ENCODE data around the gene MEGF11. TPM values are rescaled to one million over a fixed set of nuclear protein-coding genes. Genes with fewer than 3 reads are reported as not detected.

The MEGF11 gene
- 0.94 TPM for polyA plus RNA-seq (2013, experiment 1 of 2)
- polyA plus RNA-seq (2013, experiment 2 of 2), result 1.5 TPM

DNA sequence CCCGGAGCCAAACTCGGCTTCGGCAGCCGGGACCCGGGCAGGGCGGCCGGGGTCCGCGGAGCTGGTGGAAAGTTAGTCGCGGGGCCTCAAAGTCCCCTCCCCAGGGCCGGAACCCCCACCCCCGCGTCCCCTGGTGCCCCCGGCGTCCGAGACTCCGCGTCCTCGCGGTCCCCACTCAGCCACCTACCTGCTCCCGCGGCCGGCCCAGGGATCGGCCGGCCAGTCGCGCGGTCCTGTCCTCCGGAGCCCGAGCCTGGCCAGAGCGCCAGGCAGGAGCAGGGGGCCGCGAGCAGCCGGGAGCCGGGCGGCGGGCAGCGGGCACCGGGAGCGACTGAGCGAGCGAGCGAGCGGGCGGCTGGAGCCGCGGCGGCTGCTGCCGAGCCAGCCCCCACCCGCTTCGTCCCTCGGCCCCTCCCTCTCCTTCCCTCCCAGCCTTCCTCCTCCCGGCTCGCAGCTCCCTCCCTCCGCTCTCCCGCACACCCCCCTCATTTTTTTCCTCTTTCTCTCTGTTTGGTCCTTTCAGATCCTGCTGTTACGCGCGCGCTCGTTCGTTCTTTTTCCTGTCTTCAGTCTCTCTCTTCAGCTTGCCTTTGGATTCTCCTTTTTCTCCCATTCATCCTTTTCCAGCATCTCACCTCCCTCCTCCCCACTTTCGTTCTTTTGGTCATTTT lies at the start of gene MEGF11:
TSS of gene MEGF11 (minus strand) at position 333 of the 671 bp plus-strand sequence. CDS start 125,347 bp downstream, outside the sequence.
- H2AK5ac ChIP-seq (ENCODE audit: low read length), result no peak within 1 kb of the TSS
- H3K27ac ChIP-seq (ENCODE audit: low read depth, low read length), result no peak within 1 kb of the TSS
- no peak within 1 kb of the TSS for H2BK5ac ChIP-seq (ENCODE audit: low read length)
- DNase-seq, result peak; percentile 81
- H3K18ac ChIP-seq (ENCODE audit: low read length), result peak within 1 kb of the TSS; percentile 82
- peak within 1 kb of the TSS; percentile 60 for H3K9ac ChIP-seq (ENCODE audit: low read length)
- no peak within 1 kb of the TSS for H4K8ac ChIP-seq (ENCODE audit: low read depth, low read length)
- peaks cover 3% of the 10 kb centered on the region for H3K4me1 ChIP-seq (ENCODE audit: control insufficient read depth, low read depth, low read length)
- no peak within 1 kb of the TSS for H4K5ac ChIP-seq (ENCODE audit: low read length)
- WGBS (ENCODE audit: extremely low coverage, insufficient coverage, low lambda C conversion rate), result no CpG with 5 or more reads among the region's 64 CpGs
- H3K36me3 ChIP-seq (ENCODE audit: control insufficient read depth, insufficient read depth, low read length), result no peaks in the 10 kb centered on the region
- H3K79me1 ChIP-seq (ENCODE audit: low read length), result no peaks in the 10 kb centered on the region
- H3K4me3 ChIP-seq (ENCODE audit: low read length), result peak within 1 kb of the TSS; percentile 60
- no peak within 1 kb of the TSS for H2BK15ac ChIP-seq (replicated peaks; ENCODE audit: low read depth)
- peak within 1 kb of the TSS; percentile 66 for H3K56ac ChIP-seq (ENCODE audit: low read length)
- H3K79me2 ChIP-seq (ENCODE audit: control insufficient read depth, insufficient read depth, low read length), result no peaks in the 10 kb centered on the region
- peak within 1 kb of the TSS; percentile 99 for H3K4me2 ChIP-seq (ENCODE audit: low read length)
- H3K27me3 ChIP-seq (ENCODE audit: insufficient read depth, low read length, poor library complexity), result peaks cover 26% of the 10 kb centered on the region
- H2BK120ac ChIP-seq (ENCODE audit: low read depth, low read length), result no peak within 1 kb of the TSS
- H3K4ac ChIP-seq (ENCODE audit: low read depth, low read length), result peak within 1 kb of the TSS; percentile 22
- no peak within 1 kb of the TSS for H3K23ac ChIP-seq (ENCODE audit: low read length)

DNA sequence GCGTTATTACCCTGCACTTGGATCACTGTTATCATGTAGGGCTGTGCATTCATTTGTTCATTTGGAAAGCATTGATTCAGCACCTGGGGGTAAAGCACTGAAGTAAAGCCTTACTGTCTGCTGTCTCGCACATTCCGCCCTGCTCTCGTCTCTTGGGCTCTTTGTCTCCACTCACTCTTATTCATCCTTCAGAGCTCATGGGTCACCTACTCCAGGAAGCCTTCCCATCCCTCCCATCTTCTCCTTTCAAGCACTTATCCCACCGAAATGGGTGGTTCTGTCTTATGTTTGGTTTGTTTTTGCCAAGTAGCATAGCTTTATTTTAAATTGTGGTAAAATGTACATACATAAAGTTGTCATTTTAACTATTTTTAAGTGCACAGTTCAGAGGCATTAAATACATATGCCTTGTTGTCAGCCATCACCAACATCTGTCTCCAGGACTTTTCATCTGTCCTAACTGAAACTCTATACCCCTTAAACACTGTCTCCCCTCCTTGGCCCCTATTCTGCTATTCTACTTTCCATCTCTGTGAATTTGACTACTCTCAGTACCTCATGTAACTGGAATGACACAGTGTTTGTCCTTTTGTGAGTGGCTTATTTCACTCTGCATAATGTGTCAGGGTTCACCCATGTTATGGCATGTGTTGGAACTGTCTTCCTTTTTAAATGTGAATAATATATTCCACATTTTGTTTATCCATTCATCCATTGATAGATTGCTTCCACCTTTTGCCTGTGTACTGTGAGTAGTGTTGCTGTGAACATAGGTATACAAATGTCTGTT lies 49.1 kb upstream of the MEGF11 start:
- Histone ChIP-seq H3K79me2 (ENCODE audit: control insufficient read depth, insufficient read depth, low read length) (no peaks in the 10 kb centered on the region), H3K4ac (ENCODE audit: low read depth, low read length) (no peak overlapping the region), H3K36me3 (ENCODE audit: control insufficient read depth, insufficient read depth, low read length) (peaks cover 1% of the 10 kb centered on the region), H3K4me2 (ENCODE audit: low read length) (no peak overlapping the region), H2AK5ac (ENCODE audit: low read length) (no peak overlapping the region), H4K5ac (ENCODE audit: low read length) (no peak overlapping the region), H2BK5ac (ENCODE audit: low read length) (no peak overlapping the region), H3K27me3 (ENCODE audit: insufficient read depth, low read length, poor library complexity) (no peaks in the 10 kb centered on the region), H2BK15ac (replicated peaks; ENCODE audit: low read depth) (no peak overlapping the region), H4K8ac (ENCODE audit: low read depth, low read length) (no peak overlapping the region), H3K27ac (ENCODE audit: low read depth, low read length) (no peak overlapping the region), H3K4me3 (ENCODE audit: low read length) (no peak overlapping the region), H3K23ac (ENCODE audit: low read length) (no peak overlapping the region), H3K56ac (ENCODE audit: low read length) (no peak overlapping the region), H3K79me1 (ENCODE audit: low read length) (no peaks in the 10 kb centered on the region), H3K9ac (ENCODE audit: low read length) (no peak overlapping the region), H3K18ac (ENCODE audit: low read length) (no peak overlapping the region), H2BK120ac (ENCODE audit: low read depth, low read length) (no peak overlapping the region), H3K4me1 (ENCODE audit: control insufficient read depth, low read depth, low read length) (peaks cover 3% of the 10 kb centered on the region)
- DNase-seq, result no peak
- WGBS (ENCODE audit: extremely low coverage, insufficient coverage, low lambda C conversion rate), result no CpG with 5 or more reads among the region's 5 CpGs

DNA sequence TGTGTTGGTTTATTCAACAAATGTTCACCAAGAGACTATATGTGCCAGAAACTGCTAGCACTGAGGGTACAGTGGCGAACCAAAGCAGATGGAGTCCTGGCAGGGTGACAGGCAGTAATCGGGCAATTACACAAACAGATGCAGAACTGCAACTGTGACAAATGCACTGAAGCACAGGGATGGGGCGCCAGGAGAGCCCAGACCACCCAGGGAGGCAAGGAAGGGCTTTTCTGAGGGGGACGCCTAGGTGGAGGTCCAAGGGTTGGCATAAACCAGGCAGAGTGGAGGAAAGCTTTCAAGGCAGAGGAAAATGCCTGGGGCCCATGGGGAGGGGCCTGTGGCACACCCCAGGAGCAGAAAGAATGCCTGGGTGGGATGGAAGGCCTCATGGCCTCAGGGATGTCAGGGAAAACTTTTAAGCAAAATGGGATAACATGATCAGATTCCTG lies 45.3 kb upstream of the MEGF11 start:
- Histone ChIP-seq H3K4ac (ENCODE audit: low read depth, low read length) (no peak overlapping the region), H2BK5ac (ENCODE audit: low read length) (no peak overlapping the region), H3K27ac (ENCODE audit: low read depth, low read length) (no peak overlapping the region), H3K23ac (ENCODE audit: low read length) (no peak overlapping the region), H3K4me3 (ENCODE audit: low read length) (no peak overlapping the region), H3K4me1 (ENCODE audit: control insufficient read depth, low read depth, low read length) (peaks cover 10% of the 10 kb centered on the region), H3K18ac (ENCODE audit: low read length) (no peak overlapping the region), H2AK5ac (ENCODE audit: low read length) (no peak overlapping the region), H3K79me1 (ENCODE audit: low read length) (no peaks in the 10 kb centered on the region), H2BK15ac (replicated peaks; ENCODE audit: low read depth) (no peak overlapping the region), H4K8ac (ENCODE audit: low read depth, low read length) (no peak overlapping the region), H4K5ac (ENCODE audit: low read length) (no peak overlapping the region), H3K36me3 (ENCODE audit: control insufficient read depth, insufficient read depth, low read length) (no peaks in the 10 kb centered on the region), H3K4me2 (ENCODE audit: low read length) (no peak overlapping the region), H3K56ac (ENCODE audit: low read length) (peak overlapping the region; percentile 44), H2BK120ac (ENCODE audit: low read depth, low read length) (no peak overlapping the region), H3K9ac (ENCODE audit: low read length) (no peak overlapping the region), H3K27me3 (ENCODE audit: insufficient read depth, low read length, poor library complexity) (no peaks in the 10 kb centered on the region), H3K79me2 (ENCODE audit: control insufficient read depth, insufficient read depth, low read length) (no peaks in the 10 kb centered on the region)
- WGBS (ENCODE audit: extremely low coverage, insufficient coverage, low lambda C conversion rate), result no CpG with 5 or more reads among the region's 4 CpGs
- DNase-seq, result peak; percentile 69

DNA sequence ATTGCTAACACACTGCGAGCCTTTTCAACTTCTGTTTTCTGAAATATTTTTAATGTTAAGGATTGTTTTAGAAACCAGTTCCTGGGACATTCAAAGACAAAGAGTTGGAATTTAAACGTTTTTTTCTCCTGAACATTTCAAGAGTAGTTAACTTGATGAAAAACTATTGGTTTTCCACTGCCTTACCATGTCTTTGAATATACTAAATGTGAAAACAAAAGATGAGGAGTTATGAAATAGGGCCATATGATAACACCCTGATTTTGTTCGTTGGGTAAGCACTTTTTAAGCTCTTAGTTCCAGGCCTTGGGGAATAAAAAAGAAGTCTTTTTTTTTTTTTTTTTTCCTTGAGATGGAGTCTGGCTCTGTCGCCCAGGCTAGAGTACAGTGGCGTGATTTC lies 42.6 kb upstream of the MEGF11 start:
- Histone ChIP-seq H2AK5ac (ENCODE audit: low read length) (no peak overlapping the region), H3K27me3 (ENCODE audit: insufficient read depth, low read length, poor library complexity) (no peaks in the 10 kb centered on the region), H4K8ac (ENCODE audit: low read depth, low read length) (no peak overlapping the region), H3K4me3 (ENCODE audit: low read length) (no peak overlapping the region), H3K23ac (ENCODE audit: low read length) (no peak overlapping the region), H3K79me1 (ENCODE audit: low read length) (no peaks in the 10 kb centered on the region), H3K4me2 (ENCODE audit: low read length) (no peak overlapping the region), H4K5ac (ENCODE audit: low read length) (no peak overlapping the region), H3K18ac (ENCODE audit: low read length) (no peak overlapping the region), H3K4ac (ENCODE audit: low read depth, low read length) (no peak overlapping the region), H2BK120ac (ENCODE audit: low read depth, low read length) (no peak overlapping the region), H2BK15ac (replicated peaks; ENCODE audit: low read depth) (no peak overlapping the region), H3K4me1 (ENCODE audit: control insufficient read depth, low read depth, low read length) (peaks cover 10% of the 10 kb centered on the region), H3K56ac (ENCODE audit: low read length) (no peak overlapping the region), H3K9ac (ENCODE audit: low read length) (no peak overlapping the region), H3K36me3 (ENCODE audit: control insufficient read depth, insufficient read depth, low read length) (no peaks in the 10 kb centered on the region), H2BK5ac (ENCODE audit: low read length) (no peak overlapping the region), H3K79me2 (ENCODE audit: control insufficient read depth, insufficient read depth, low read length) (no peaks in the 10 kb centered on the region), H3K27ac (ENCODE audit: low read depth, low read length) (no peak overlapping the region)
- no peak for DNase-seq
- WGBS (ENCODE audit: extremely low coverage, insufficient coverage, low lambda C conversion rate), result no CpG with 5 or more reads among the region's 5 CpGs

DNA sequence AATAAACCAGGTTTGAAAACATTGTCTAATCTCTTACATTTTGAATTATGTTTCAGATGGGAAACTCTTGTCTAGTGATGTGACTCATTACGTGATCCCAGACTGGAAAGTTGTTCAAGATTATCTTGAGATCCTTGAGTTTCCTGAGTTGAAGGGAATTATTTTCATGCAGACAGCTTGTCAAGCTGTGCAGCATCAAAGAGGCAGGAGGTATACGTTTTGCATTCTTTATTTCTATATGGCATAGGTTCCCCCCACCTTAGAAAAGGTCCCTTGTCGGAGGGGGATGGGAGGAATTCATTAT lies 41.3 kb upstream of the MEGF11 start:
- Histone ChIP-seq H3K4me2 (ENCODE audit: low read length) (no peak overlapping the region), H3K4ac (ENCODE audit: low read depth, low read length) (no peak overlapping the region), H3K56ac (ENCODE audit: low read length) (peak overlapping the region; percentile 44), H3K4me1 (ENCODE audit: control insufficient read depth, low read depth, low read length) (peaks cover 10% of the 10 kb centered on the region), H4K5ac (ENCODE audit: low read length) (no peak overlapping the region), H3K4me3 (ENCODE audit: low read length) (no peak overlapping the region), H2AK5ac (ENCODE audit: low read length) (no peak overlapping the region), H3K79me1 (ENCODE audit: low read length) (no peaks in the 10 kb centered on the region), H2BK5ac (ENCODE audit: low read length) (no peak overlapping the region), H4K8ac (ENCODE audit: low read depth, low read length) (no peak overlapping the region), H3K79me2 (ENCODE audit: control insufficient read depth, insufficient read depth, low read length) (no peaks in the 10 kb centered on the region), H3K27ac (ENCODE audit: low read depth, low read length) (no peak overlapping the region), H3K9ac (ENCODE audit: low read length) (peak overlapping the region; percentile 21), H3K27me3 (ENCODE audit: insufficient read depth, low read length, poor library complexity) (no peaks in the 10 kb centered on the region), H2BK15ac (replicated peaks; ENCODE audit: low read depth) (no peak overlapping the region), H3K36me3 (ENCODE audit: control insufficient read depth, insufficient read depth, low read length) (no peaks in the 10 kb centered on the region), H2BK120ac (ENCODE audit: low read depth, low read length) (no peak overlapping the region), H3K23ac (ENCODE audit: low read length) (no peak overlapping the region), H3K18ac (ENCODE audit: low read length) (no peak overlapping the region)
- peak; percentile 2 for DNase-seq
- WGBS (ENCODE audit: extremely low coverage, insufficient coverage, low lambda C conversion rate), result no CpG with 5 or more reads among the region's 3 CpGs
